Astrocyte of the spinal cord (primary cell): ENCODE results near the gene SLF1.

Source experiments
- DNase-seq: peaks from one replicate; pipeline ENCODE4 v3.0.0; 2011; ENCODE audit warnings: low read depth, low spot score
- H3K4me3 ChIP-seq: 2 replicates; pipeline ENCODE4 v1.5.1; 2011; ENCODE audit warnings: low read depth, mild to moderate bottlenecking, low read length, moderate library complexity
- CTCF ChIP-seq: IDR thresholded peaks from 2 replicates; pipeline ENCODE4 v1.5.1; 2012; ENCODE audit warnings: low read depth, mild to moderate bottlenecking, low read length, inconsistent platforms
- in situ Hi-C: cut with HindIII; loops from 2 replicates; pipeline ENCODE4 v1.10.0; 2017; ENCODE audit warnings: low sequenced_read_pairs

Gene SLF1

GRCh38 chr5:94623877-94624276 is 5.4 kb downstream of the SLF1 start:
- in situ Hi-C loops, result no loop called here
- TF ChIP-seq CTCF, result no peak
- H3K4me3 ChIP-seq, result no peak overlapping the region
- no peak for DNase-seq

- no peak for TF ChIP-seq CTCF
- no peak for DNase-seq
- no peak overlapping the region for H3K4me3 ChIP-seq
- in situ Hi-C loops, result no loop called here
Measured at GRCh38 chr5:94627191-94627590, 8.7 kb downstream of the SLF1 start.

- no peak for DNase-seq
- no peak for TF ChIP-seq CTCF
- no peak overlapping the region for H3K4me3 ChIP-seq
- in situ Hi-C loops, result no loop called here
Measured at GRCh38 chr5:94632024-94632423, 13.6 kb downstream of the SLF1 start.

- no peak for DNase-seq
- H3K4me3 ChIP-seq, result no peak overlapping the region
- in situ Hi-C loops, result no loop called here
- no peak for TF ChIP-seq CTCF
Measured at GRCh38 chr5:94640176-94640575, 21.7 kb downstream of the SLF1 start.

DNA sequence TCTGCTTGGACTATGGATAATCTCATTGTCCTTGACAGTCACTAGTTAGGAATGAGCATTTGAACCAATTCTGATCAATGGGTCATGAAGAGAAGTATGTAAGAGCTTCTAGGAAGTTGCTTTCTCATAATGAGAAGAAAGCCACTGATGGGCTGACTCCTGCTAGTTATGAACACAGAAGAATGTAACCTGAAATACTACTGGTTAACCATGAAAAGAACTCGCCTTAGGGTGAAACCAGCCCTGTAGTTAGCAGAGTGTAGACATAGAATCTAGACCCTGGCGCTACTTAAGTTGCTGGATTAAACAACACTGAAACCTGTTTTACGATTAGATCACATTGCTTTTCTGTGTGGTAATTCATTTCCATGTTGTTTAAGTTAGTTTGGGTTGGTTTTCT is 26.6 kb downstream of the SLF1 start:
- TF ChIP-seq CTCF, result no peak
- in situ Hi-C loops, result no loop called here
- DNase-seq, result no peak
- H3K4me3 ChIP-seq, result no peak overlapping the region

- no peak overlapping the region for H3K4me3 ChIP-seq
- in situ Hi-C loops, result no loop called here
- DNase-seq, result no peak
- no peak for TF ChIP-seq CTCF
Measured at GRCh38 chr5:94646758-94647157, 28.3 kb downstream of the SLF1 start.

DNA sequence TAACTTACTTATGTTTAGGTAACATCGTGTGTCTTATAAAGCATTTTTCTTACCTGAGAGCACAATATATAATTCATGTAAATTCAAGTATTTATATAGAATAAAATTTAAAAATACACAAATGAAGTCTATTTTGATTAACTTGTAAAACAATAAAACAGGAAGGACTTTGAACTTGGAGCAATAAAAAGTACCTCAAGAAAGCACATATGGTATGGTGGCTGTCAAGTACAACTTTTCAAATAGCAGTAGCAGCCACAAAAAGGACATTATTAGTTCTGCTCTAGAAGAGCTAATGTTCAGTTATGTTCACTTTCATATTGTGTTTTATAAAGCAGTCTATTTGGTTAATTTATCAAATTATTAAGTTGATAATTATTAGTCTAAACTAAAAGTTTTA is 31.4 kb downstream of the SLF1 start:
- H3K4me3 ChIP-seq, result no peak overlapping the region
- no peak for TF ChIP-seq CTCF
- DNase-seq, result no peak
- in situ Hi-C loops, result no loop called here
